ENCODE data around the gene ARSH.
"Not testable (repeated sequence)": the region's sequence is repeated elsewhere in the genome, so short reads cannot be mapped to it uniquely, and the experiment has no call there.

Gene ARSH

GRCh38 chrX:2989565-2989964 lies 16.8 kb upstream of the ARSH start:
- no peak overlapping the region for H3K27ac Mint-ChIP-seq
- no peak for ATAC-seq
- no peaks in the 10 kb centered on the region for H3K9me3 Mint-ChIP-seq
- peaks cover 8% of the 10 kb centered on the region for H3K27me3 Mint-ChIP-seq
- H3K4me3 Mint-ChIP-seq, result no peak overlapping the region
- no peaks in the 10 kb centered on the region for H3K36me3 Mint-ChIP-seq
- no peaks in the 10 kb centered on the region for H3K4me1 Mint-ChIP-seq

- H3K36me3 Mint-ChIP-seq, result no peaks in the 10 kb centered on the region
- no peaks in the 10 kb centered on the region for H3K4me1 Mint-ChIP-seq
- ATAC-seq, result no peak
- no peak overlapping the region for H3K27ac Mint-ChIP-seq
- no peak overlapping the region for H3K4me3 Mint-ChIP-seq
- peaks cover 10% of the 10 kb centered on the region for H3K9me3 Mint-ChIP-seq
- H3K27me3 Mint-ChIP-seq, result no peaks in the 10 kb centered on the region
These were observed 4.2 kb downstream of the ARSH start for GRCh38 chrX:3010532-3010931.

GRCh38 chrX:3017492-3017891 lies 11.1 kb downstream of the ARSH start:
- Mint-ChIP-seq H3K36me3 (no peaks in the 10 kb centered on the region), H3K27me3 (no peaks in the 10 kb centered on the region), H3K4me1 (no peaks in the 10 kb centered on the region), H3K9me3 (peaks cover 7% of the 10 kb centered on the region), H3K4me3 (no peak overlapping the region), H3K27ac (no peak overlapping the region)
- ATAC-seq, result no peak

GRCh38 chrX:3024176-3024575 lies 17.8 kb downstream of the ARSH start:
- H3K9me3 Mint-ChIP-seq, result no peaks in the 10 kb centered on the region

GRCh38 chrX:3026074-3026815 lies 19.9 kb downstream of the ARSH start:
- peaks cover 6% of the 10 kb centered on the region for H3K9me3 Mint-ChIP-seq
- H3K4me1 Mint-ChIP-seq, result no peaks in the 10 kb centered on the region
- H3K36me3 Mint-ChIP-seq, result no peaks in the 10 kb centered on the region
- no peak overlapping the region for H3K27ac Mint-ChIP-seq
- H3K27me3 Mint-ChIP-seq, result peaks cover 18% of the 10 kb centered on the region
- H3K4me3 Mint-ChIP-seq, result no peak overlapping the region
- ATAC-seq, result no peak

More at GRCh38 chrX:3024176-3024575, 17.8 kb downstream of the ARSH start:
- Mint-ChIP-seq H3K27ac (no peak overlapping the region), H3K4me3 (no peak overlapping the region), H3K36me3 (no peaks in the 10 kb centered on the region), H3K4me1 (no peaks in the 10 kb centered on the region), H3K27me3 (peaks cover 6% of the 10 kb centered on the region)
- ATAC-seq, result no peak

- Mint-ChIP-seq H3K9me3 (peaks cover 6% of the 10 kb centered on the region), H3K36me3 (no peaks in the 10 kb centered on the region), H3K27ac (no peak overlapping the region), H3K4me1 (no peaks in the 10 kb centered on the region), H3K4me3 (no peak overlapping the region), H3K27me3 (peaks cover 18% of the 10 kb centered on the region)
- no peak for ATAC-seq
These were observed 22.8 kb downstream of the ARSH start for GRCh38 chrX:3029129-3029528.

GRCh38 chrX:3037218-3037617 lies 30.9 kb downstream of the ARSH start:
- no peak for ATAC-seq
- H3K27ac Mint-ChIP-seq, result no peak overlapping the region
- H3K4me1 Mint-ChIP-seq, result no peaks in the 10 kb centered on the region
- H3K9me3 Mint-ChIP-seq, result no peaks in the 10 kb centered on the region
- no peaks in the 10 kb centered on the region for H3K27me3 Mint-ChIP-seq
- no peaks in the 10 kb centered on the region for H3K36me3 Mint-ChIP-seq
- no peak overlapping the region for H3K4me3 Mint-ChIP-seq

- Mint-ChIP-seq H3K4me3 (no peak overlapping the region), H3K9me3 (no peaks in the 10 kb centered on the region), H3K4me1 (no peaks in the 10 kb centered on the region), H3K27me3 (no peaks in the 10 kb centered on the region), H3K36me3 (no peaks in the 10 kb centered on the region), H3K27ac (no peak overlapping the region)
- no peak for ATAC-seq
These were observed 37.9 kb downstream of the ARSH start for GRCh38 chrX:3044196-3044595.

- Mint-ChIP-seq H3K9me3 (no peaks in the 10 kb centered on the region), H3K27me3 (no peaks in the 10 kb centered on the region), H3K36me3 (no peaks in the 10 kb centered on the region), H3K4me3 (no peak overlapping the region), H3K27ac (no peak overlapping the region), H3K4me1 (no peaks in the 10 kb centered on the region)
- ATAC-seq, result no peak
These were observed 38.3 kb downstream of the ARSH start for GRCh38 chrX:3044671-3045070.

GRCh38 chrX:3046253-3047240 lies 40.2 kb downstream of the ARSH start:
- no peak for ATAC-seq
- Mint-ChIP-seq H3K4me3 (no peak overlapping the region), H3K4me1 (no peaks in the 10 kb centered on the region), H3K27me3 (no peaks in the 10 kb centered on the region), H3K36me3 (no peaks in the 10 kb centered on the region), H3K27ac (no peak overlapping the region), H3K9me3 (no peaks in the 10 kb centered on the region)

GRCh38 chrX:3050523-3051175 lies 44.3 kb downstream of the ARSH start:
- not testable (repeated sequence) for H3K27ac Mint-ChIP-seq, H3K4me1 Mint-ChIP-seq, H3K36me3 Mint-ChIP-seq, H3K4me3 Mint-ChIP-seq, H3K27me3 Mint-ChIP-seq, H3K9me3 Mint-ChIP-seq, ATAC-seq

GRCh38 chrX:3052860-3053259 lies 46.5 kb downstream of the ARSH start:
- Mint-ChIP-seq H3K4me1 (no peaks in the 10 kb centered on the region), H3K27ac (no peak overlapping the region), H3K36me3 (no peaks in the 10 kb centered on the region), H3K9me3 (no peaks in the 10 kb centered on the region), H3K27me3 (no peaks in the 10 kb centered on the region), H3K4me3 (no peak overlapping the region)
- no peak for ATAC-seq

- Mint-ChIP-seq H3K4me1 (no peaks in the 10 kb centered on the region), H3K9me3 (peaks cover 2% of the 10 kb centered on the region), H3K27me3 (no peaks in the 10 kb centered on the region), H3K27ac (no peak overlapping the region), H3K36me3 (no peaks in the 10 kb centered on the region), H3K4me3 (no peak overlapping the region)
- ATAC-seq, result no peak
These were observed 60.2 kb downstream of the ARSH start for GRCh38 chrX:3066555-3066954.

- Mint-ChIP-seq H3K36me3 (no peaks in the 10 kb centered on the region), H3K27ac (no peak overlapping the region), H3K4me3 (no peak overlapping the region)
These were observed 69.6 kb downstream of the ARSH start for GRCh38 chrX:3075959-3076358.

GRCh38 chrX:3076416-3076991 lies 70.2 kb downstream of the ARSH start:
- peaks cover 17% of the 10 kb centered on the region for H3K27me3 Mint-ChIP-seq
- no peak for ATAC-seq
- H3K27ac Mint-ChIP-seq, result no peak overlapping the region
- H3K4me1 Mint-ChIP-seq, result no peaks in the 10 kb centered on the region
- H3K36me3 Mint-ChIP-seq, result no peaks in the 10 kb centered on the region
- H3K4me3 Mint-ChIP-seq, result no peak overlapping the region
- H3K9me3 Mint-ChIP-seq, result peaks cover 9% of the 10 kb centered on the region

More at GRCh38 chrX:3075959-3076358, 69.6 kb downstream of the ARSH start:
- no peak for ATAC-seq
- peaks cover 9% of the 10 kb centered on the region for H3K9me3 Mint-ChIP-seq
- H3K4me1 Mint-ChIP-seq, result no peaks in the 10 kb centered on the region
- H3K27me3 Mint-ChIP-seq, result peaks cover 17% of the 10 kb centered on the region

Data from stimulated activated memory B cell treated with anti-CD40 and anti-IgM and Interleukin-4, amounts not matched to agents 10 μg/mL and 1 μg/mL and 100 μg/mL, for 72 hours (primary cell).